DOHH2 (cell line): ENCODE results near the gene CLHC1.

Experiments
- H3F3A ChIP-seq: fragments of 200-600 bp; sonication (generic), shearing (Covaris generic); 2 replicates; pipeline ENCODE4 v1.6.0; 2016; ENCODE audit warnings: antibody characterized with exemption, mild to moderate bottlenecking; ENCODE audit not compliant: control insufficient read depth, insufficient read depth
- H3K27ac ChIP-seq: fragments of 200-600 bp; sonication (generic); 2 replicates; pipeline ENCODE4 v1.5.1; 2014; ENCODE audit warnings: low read depth, mild to moderate bottlenecking, low read length, moderate library complexity
- H3K27me3 ChIP-seq: fragments of 200-600 bp; sonication (generic); 2 replicates; pipeline ENCODE4 v1.6.1; 2014; ENCODE audit warnings: mild to moderate bottlenecking, low read length, mixed read lengths; ENCODE audit not compliant: control insufficient read depth
- H3K36me3 ChIP-seq: fragments of 200-600 bp; sonication (generic); 2 replicates; pipeline ENCODE4 v1.6.1; 2014; ENCODE audit warnings: mild to moderate bottlenecking, low read length, moderate library complexity, mixed read lengths; ENCODE audit not compliant: control insufficient read depth
- H3K4me1 ChIP-seq: fragments of 200-600 bp; sonication (generic); 2 replicates; pipeline ENCODE4 v1.6.1; 2014; ENCODE audit warnings: mild to moderate bottlenecking, low read length, mixed read lengths; ENCODE audit not compliant: control insufficient read depth
- H3K4me2 ChIP-seq: fragments of 200-600 bp; sonication (generic); 2 replicates; pipeline ENCODE4 v1.6.0; 2014; ENCODE audit warnings: mild to moderate bottlenecking, low read length, moderate library complexity
- H3K4me3 ChIP-seq: fragments of 200-600 bp; sonication (generic); 2 replicates; pipeline ENCODE4 v1.5.1; 2014; ENCODE audit warnings: mild to moderate bottlenecking, low read length, mixed read lengths
- H3K79me2 ChIP-seq: fragments of 200-600 bp; sonication (generic); 2 replicates; pipeline ENCODE4 v1.6.1; 2014; ENCODE audit warnings: mild to moderate bottlenecking, low read length, mixed read lengths; ENCODE audit not compliant: control insufficient read depth
- H3K9me2 ChIP-seq: fragments of 200-600 bp; sonication (generic); replicated peaks from 2 replicates; pipeline ENCODE4 v1.6.1; 2014; ENCODE audit warnings: mild to moderate bottlenecking, low read length, mixed read lengths; ENCODE audit not compliant: control insufficient read depth
- H3K9me3 ChIP-seq: fragments of 200-600 bp; sonication (generic); 2 replicates; pipeline ENCODE4 v1.6.1; 2014; ENCODE audit warnings: antibody characterized with exemption, low read length, mixed read lengths; ENCODE audit not compliant: control insufficient read depth, insufficient read depth
- H4K20me1 ChIP-seq: fragments of 200-600 bp; sonication (generic); 2 replicates; pipeline ENCODE4 v1.6.0; 2014; ENCODE audit warnings: low read depth, mild to moderate bottlenecking, antibody characterized with exemption, low read length, moderate library complexity; ENCODE audit not compliant: control insufficient read depth, insufficient read depth
- CTCF ChIP-seq: fragments of 200-600 bp; sonication (generic); IDR thresholded peaks from one replicate; pipeline ENCODE4 v1.5.1; 2014; ENCODE audit warnings: antibody characterized with exemption, mild to moderate bottlenecking, low read depth, low read length; ENCODE audit not compliant: poor library complexity, severe bottlenecking
- EZH2phosphoT487 ChIP-seq: fragments of 200-600 bp; sonication (generic); IDR thresholded peaks from 2 replicates; pipeline ENCODE4 v1.6.1; 2017; ENCODE audit warnings: borderline replicate concordance, mild to moderate bottlenecking, antibody characterized with exemption, low read length, moderate library complexity, mixed read lengths

Gene CLHC1

GRCh38 chr2:55151733-55152433, 80.2 kb downstream of the CLHC1 start:
- no peaks in the 10 kb centered on the region for H3K36me3 ChIP-seq
- H3K27ac ChIP-seq = no peak overlapping the region
- peaks cover 26% of the 10 kb centered on the region for H3K4me1 ChIP-seq
- H3K4me2 ChIP-seq = no peak overlapping the region
- H3K27me3 ChIP-seq = no peaks in the 10 kb centered on the region
- no peak for TF ChIP-seq EZH2phosphoT487
- TF ChIP-seq CTCF = no peak
- H3K9me3 ChIP-seq = no peaks in the 10 kb centered on the region
- H4K20me1 ChIP-seq = no peaks in the 10 kb centered on the region
- no peaks in the 10 kb centered on the region for H3F3A ChIP-seq
- no peaks in the 10 kb centered on the region for H3K9me2 ChIP-seq
- no peaks in the 10 kb centered on the region for H3K79me2 ChIP-seq
- H3K4me3 ChIP-seq = no peak overlapping the region

- Histone ChIP-seq H3F3A (no peaks in the 10 kb centered on the region), H3K4me3 (no peak overlapping the region), H3K4me1 (peaks cover 17% of the 10 kb centered on the region), H3K27me3 (no peaks in the 10 kb centered on the region), H3K9me3 (no peaks in the 10 kb centered on the region), H3K4me2 (no peak overlapping the region), H4K20me1 (no peaks in the 10 kb centered on the region), H3K79me2 (no peaks in the 10 kb centered on the region), H3K27ac (no peak overlapping the region), H3K36me3 (no peaks in the 10 kb centered on the region), H3K9me2 (no peaks in the 10 kb centered on the region)
- TF ChIP-seq EZH2phosphoT487 (no peak), CTCF (no peak)
Measured at GRCh38 chr2:55150834-55151233, 81.3 kb downstream of the CLHC1 start.

- no peaks in the 10 kb centered on the region for H4K20me1 ChIP-seq
- H3K9me2 ChIP-seq = no peaks in the 10 kb centered on the region
- TF ChIP-seq EZH2phosphoT487 = no peak
- no peak for TF ChIP-seq CTCF
- H3K9me3 ChIP-seq = no peaks in the 10 kb centered on the region
- H3K4me2 ChIP-seq = no peak overlapping the region
- no peaks in the 10 kb centered on the region for H3K36me3 ChIP-seq
- no peaks in the 10 kb centered on the region for H3K79me2 ChIP-seq
- H3K4me3 ChIP-seq = no peak overlapping the region
- H3F3A ChIP-seq = no peaks in the 10 kb centered on the region
- no peak overlapping the region for H3K27ac ChIP-seq
- no peaks in the 10 kb centered on the region for H3K27me3 ChIP-seq
- peaks cover 15% of the 10 kb centered on the region for H3K4me1 ChIP-seq
Measured at GRCh38 chr2:55148269-55148668, 83.8 kb downstream of the CLHC1 start.
